Measurements from ENCODE around the gene COX6B2. TPM values are rescaled to one million over a fixed set of nuclear protein-coding genes. Genes with fewer than 3 reads are reported as not detected.

Gene COX6B2
- total and polyA plus RNA-seq, 2 of the 13 experiments (the other 11 are each of a cell fraction or from before 2014, with no cell fraction given) = 0.21 TPM; not detected in 1

- TF ChIP-seq PRDM10 (CRISPR knock-in tag; IDR thresholded peaks at IDR 0.05; ENCODE audit: low read depth) (peak; percentile 26; the same call in 1 of the 2 replicates), ZBTB34 (CRISPR knock-in tag; IDR thresholded peaks at IDR 0.05) (no peak), KLF12 (CRISPR knock-in tag; IDR thresholded peaks at IDR 0.05; ENCODE audit: borderline replicate concordance) (0 out of 2 replicates have a peak, but pooled peaks have one; percentile 18), HCFC1 (IDR thresholded peaks at IDR 0.05; ENCODE audit: low read depth, low read length) (no peak), PBX2 (CRISPR knock-in tag; IDR thresholded peaks at IDR 0.05) (peak; percentile 94), GRHL1 (CRISPR knock-in tag; conservative IDR thresholded peaks at IDR 0.05) (no peak), ZNF580 (CRISPR knock-in tag; IDR thresholded peaks at IDR 0.05; ENCODE audit: borderline replicate concordance, low read depth) (peak; percentile 26; the same call in 1 of the 2 replicates), SKI (IDR thresholded peaks at IDR 0.05; ENCODE audit: partially characterized antibody) (peak; percentile 14), FOXO1 (CRISPR knock-in tag; IDR thresholded peaks at IDR 0.05) (no peak; the same call in none of the 2 replicates), RFX5 (IDR thresholded peaks at IDR 0.05; ENCODE audit: low read depth, low read length) (peak; percentile 84), PCBP1 (IDR thresholded peaks at IDR 0.05; ENCODE audit: borderline replicate concordance, low read depth, low read length) (peak; percentile 84; the same call in 1 of the 2 replicates)
Measured at GRCh38 chr19:55339105-55339888, 15.2 kb downstream of the COX6B2 start, which contains the start of gene KMT5C (continued).

Measured in HepG2 (cell line).